Measurements from ENCODE around the gene KCNAB2.

GRCh38 chr1:6144175-6144574 lies 98.5 kb downstream of the KCNAB2 start:
- no peak for TF ChIP-seq CTCF (IDR thresholded peaks at IDR 0.05; ENCODE audit: low read depth, low read length, poor library complexity, severe bottlenecking)
- no peak for TF ChIP-seq EZH2phosphoT487 (IDR thresholded peaks at IDR 0.05; ENCODE audit: borderline replicate concordance, low read length)
